Stimulated activated CD8-positive, alpha-beta memory T cell treated with anti-CD3 and anti-CD28 coated beads, Interleukin-2, amount 100 ng/mL, for 48 hours (primary cell): ENCODE results near the gene COX6B2.
A peak's percentile ranks its signal among the peaks of the same experiment; 100 is the strongest.
"Not testable (repeated sequence)": the region's sequence is repeated elsewhere in the genome, so short reads cannot be mapped to it uniquely, and the experiment has no call there.

ENCODE experiments used
- DNase-seq, 2 donors: peaks; one replicate each; pipeline ENCODE4 v3.0.0-alpha.2; 2020; ENCODE audit warnings: low read depth in 2 of 2

COX6B2 gene

GRCh38 chr19:55341595-55342531, 12.7 kb downstream of the COX6B2 start:
- no peak for DNase-seq

GRCh38 chr19:55341171-55341588, 13.3 kb downstream of the COX6B2 start:
- peak; percentile 59 to 72 for DNase-seq

- DNase-seq: peak in 1 of 2 donors; percentile 17
Measured at GRCh38 chr19:55340784-55341147, 13.8 kb downstream of the COX6B2 start.

GRCh38 chr19:55339889-55340783, 14.4 kb downstream of the COX6B2 start:
- DNase-seq: no peak

GRCh38 chr19:55339105-55339888, 15.2 kb downstream of the COX6B2 start, which contains the start of gene KMT5C:
Gene KMT5C, plus strand, starts transcription at chr19:55339876. Its CDS starts 2,061 bp downstream, at chr19:55341937.
- DNase-seq: peak; percentile 100

GRCh38 chr19:55336101-55336500, 18.4 kb downstream of the COX6B2 start:
- no peak for DNase-seq

- DNase-seq: no peak
Measured at GRCh38 chr19:55333870-55334269, 20.6 kb downstream of the COX6B2 start.

GRCh38 chr19:55329791-55330190, 24.7 kb downstream of the COX6B2 start:
- not testable (repeated sequence) for DNase-seq

- not testable (repeated sequence) for DNase-seq
Measured at GRCh38 chr19:55328774-55329318, 25.7 kb downstream of the COX6B2 start.

- no peak for DNase-seq
Measured at GRCh38 chr19:55325172-55325571, 29.3 kb downstream of the COX6B2 start, which contains the start of gene TMEM150B. Gene TMEM150B, minus strand, starts transcription at chr19:55325341. Its CDS starts 4,305 bp downstream, at chr19:55321036.

GRCh38 chr19:55324662-55325061, 29.9 kb downstream of the COX6B2 start:
- no peak for DNase-seq

- no peak for DNase-seq
Measured at GRCh38 chr19:55322204-55322885, 32.2 kb downstream of the COX6B2 start.

- DNase-seq: no peak
Measured at GRCh38 chr19:55321466-55322137, 32.9 kb downstream of the COX6B2 start.

GRCh38 chr19:55320844-55321419, 33.6 kb downstream of the COX6B2 start:
- DNase-seq: no peak

GRCh38 chr19:55319785-55320184, 34.7 kb downstream of the COX6B2 start:
- DNase-seq: no peak

GRCh38 chr19:55316646-55317045, 37.9 kb downstream of the COX6B2 start:
- DNase-seq: no peak

GRCh38 chr19:55315956-55316525, 38.5 kb downstream of the COX6B2 start:
- no peak for DNase-seq

- no peak for DNase-seq
Measured at GRCh38 chr19:55314396-55314795, 40.1 kb downstream of the COX6B2 start.
